Smooth muscle cell (in vitro differentiated cells): ENCODE results near the gene NFIL3. TPM values are rescaled to one million over a fixed set of nuclear protein-coding genes. Genes with fewer than 3 reads are reported as not detected.

Source experiments
- DNase-seq: peaks from one replicate; lab custom pipeline; 2025; ENCODE audit not compliant: unreplicated experiment; lab: John Stamatoyannopoulos, UW
- H2AFZ ChIP-seq: fragments of 200-600 bp; sonication (generic); 2 replicates; pipeline ENCODE4 v1.6.0; 2016; ENCODE audit warnings: antibody characterized with exemption, low read depth, mild to moderate bottlenecking
- H3F3A ChIP-seq: fragments of 200-600 bp; sonication (generic); 2 replicates; pipeline ENCODE4 v1.6.0; 2017; ENCODE audit warnings: antibody characterized with exemption, low read depth
- H3K27ac ChIP-seq: fragments of 200-600 bp; sonication (generic); 2 replicates; pipeline ENCODE4 v1.5.1; 2016; ENCODE audit warnings: low read depth, mild to moderate bottlenecking
- H3K27me3 ChIP-seq: fragments of 200-600 bp; sonication (generic); 2 replicates; pipeline ENCODE4 v1.6.1; 2016; ENCODE audit warnings: low read depth, mild to moderate bottlenecking
- H3K36me3 ChIP-seq: fragments of 200-600 bp; sonication (generic); 2 replicates; pipeline ENCODE4 v1.5.1; 2016; ENCODE audit warnings: low read depth
- H3K4me1 ChIP-seq: fragments of 200-600 bp; sonication (generic); 2 replicates; pipeline ENCODE4 v1.5.1; 2016; ENCODE audit warnings: low read depth
- H3K4me2 ChIP-seq: fragments of 200-600 bp; sonication (generic); 2 replicates; pipeline ENCODE4 v1.6.0; 2016; ENCODE audit warnings: mild to moderate bottlenecking
- H3K4me3 ChIP-seq: fragments of 200-600 bp; sonication (generic); 2 replicates; pipeline ENCODE4 v1.5.1; 2016; ENCODE audit warnings: mild to moderate bottlenecking
- H3K79me2 ChIP-seq: fragments of 200-600 bp; sonication (generic); 2 replicates; pipeline ENCODE4 v1.6.0; 2016; ENCODE audit warnings: low read depth, mild to moderate bottlenecking
- H3K9ac ChIP-seq: fragments of 200-600 bp; sonication (generic); 2 replicates; pipeline ENCODE4 v1.6.0; 2016; ENCODE audit warnings: low read depth
- H3K9me3 ChIP-seq: fragments of 200-600 bp; sonication (generic); replicated peaks from 2 replicates; pipeline ENCODE4 v1.5.1; 2016; ENCODE audit warnings: low read depth
- H4K20me1 ChIP-seq: fragments of 200-600 bp; sonication (generic); 2 replicates; pipeline ENCODE4 v1.6.0; 2016; ENCODE audit warnings: low read depth
- WGBS: methylation state at CpG from one replicate; pipeline ENCODE4 v1.1.7; 2016; ENCODE audit warnings: low lambda C conversion rate; 5-methylcytosine and 5-hydroxymethylcytosine counted together
- polyA plus RNA-seq: library from polyadenylated mRNA; unstranded; fragments of >200 nt; fragmentation: Nextera tagmentation; extraction: Ambion mirVana; gene quantifications from 2 replicates; pipeline ENCODE4 v1.2.1, GENCODE V29; 2016
- total RNA-seq: library from RNA; depleted of rRNA; stranded (reverse); fragments of >200 nt; gene quantifications from 2 replicates; pipeline ENCODE4 v1.2.3, GENCODE V29; 2014
- TF ChIP-seq, protein P1 (sequence below): fragments of 200-600 bp; sonication (generic); IDR thresholded peaks from 2 replicates; pipeline ENCODE4 v1.5.1; 2017; ENCODE audit warnings: borderline replicate concordance, mild to moderate bottlenecking, antibody characterized with exemption; ENCODE audit not compliant: insufficient read depth, poor library complexity, severe bottlenecking

NFIL3 gene
- total and polyA plus RNA-seq, 2 experiments from 2014 or later: 36.4 to 60.7 TPM

DNA sequence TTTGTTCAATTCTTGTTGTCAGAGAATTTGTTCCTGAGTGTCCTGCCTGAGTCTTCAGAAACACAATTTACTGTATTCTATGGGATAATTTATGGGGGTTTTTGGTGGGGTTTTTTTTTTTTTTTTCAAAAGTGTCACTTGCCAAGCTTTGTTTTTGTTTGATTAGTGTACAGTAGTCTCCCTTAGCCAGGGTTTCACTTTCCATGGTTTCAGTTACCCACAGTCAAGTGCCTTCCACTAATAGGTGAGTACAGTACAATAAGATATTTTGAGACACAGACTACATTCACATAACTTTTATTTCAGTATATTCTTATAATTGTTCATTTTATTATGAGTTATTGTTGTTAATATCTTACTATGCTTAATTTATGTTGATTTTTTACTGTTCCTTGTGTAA lies 36.9 kb downstream of the NFIL3 start:
- no peak overlapping the region for H3K4me3 ChIP-seq
- H3K36me3 ChIP-seq: no peaks in the 10 kb centered on the region
- no peaks in the 10 kb centered on the region for H3K9me3 ChIP-seq
- H3K27me3 ChIP-seq: no peaks in the 10 kb centered on the region
- TF ChIP-seq, protein P1, sequence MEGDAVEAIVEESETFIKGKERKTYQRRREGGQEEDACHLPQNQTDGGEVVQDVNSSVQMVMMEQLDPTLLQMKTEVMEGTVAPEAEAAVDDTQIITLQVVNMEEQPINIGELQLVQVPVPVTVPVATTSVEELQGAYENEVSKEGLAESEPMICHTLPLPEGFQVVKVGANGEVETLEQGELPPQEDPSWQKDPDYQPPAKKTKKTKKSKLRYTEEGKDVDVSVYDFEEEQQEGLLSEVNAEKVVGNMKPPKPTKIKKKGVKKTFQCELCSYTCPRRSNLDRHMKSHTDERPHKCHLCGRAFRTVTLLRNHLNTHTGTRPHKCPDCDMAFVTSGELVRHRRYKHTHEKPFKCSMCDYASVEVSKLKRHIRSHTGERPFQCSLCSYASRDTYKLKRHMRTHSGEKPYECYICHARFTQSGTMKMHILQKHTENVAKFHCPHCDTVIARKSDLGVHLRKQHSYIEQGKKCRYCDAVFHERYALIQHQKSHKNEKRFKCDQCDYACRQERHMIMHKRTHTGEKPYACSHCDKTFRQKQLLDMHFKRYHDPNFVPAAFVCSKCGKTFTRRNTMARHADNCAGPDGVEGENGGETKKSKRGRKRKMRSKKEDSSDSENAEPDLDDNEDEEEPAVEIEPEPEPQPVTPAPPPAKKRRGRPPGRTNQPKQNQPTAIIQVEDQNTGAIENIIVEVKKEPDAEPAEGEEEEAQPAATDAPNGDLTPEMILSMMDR: no peak
- no peak for DNase-seq
- H2AFZ ChIP-seq: no peak overlapping the region
- no peaks in the 10 kb centered on the region for H3K79me2 ChIP-seq
- no peak overlapping the region for H3K27ac ChIP-seq
- no peak overlapping the region for H3K9ac ChIP-seq
- H3F3A ChIP-seq: no peaks in the 10 kb centered on the region
- H3K4me2 ChIP-seq: no peak overlapping the region
- H4K20me1 ChIP-seq: no peaks in the 10 kb centered on the region
- H3K4me1 ChIP-seq: no peaks in the 10 kb centered on the region

DNA sequence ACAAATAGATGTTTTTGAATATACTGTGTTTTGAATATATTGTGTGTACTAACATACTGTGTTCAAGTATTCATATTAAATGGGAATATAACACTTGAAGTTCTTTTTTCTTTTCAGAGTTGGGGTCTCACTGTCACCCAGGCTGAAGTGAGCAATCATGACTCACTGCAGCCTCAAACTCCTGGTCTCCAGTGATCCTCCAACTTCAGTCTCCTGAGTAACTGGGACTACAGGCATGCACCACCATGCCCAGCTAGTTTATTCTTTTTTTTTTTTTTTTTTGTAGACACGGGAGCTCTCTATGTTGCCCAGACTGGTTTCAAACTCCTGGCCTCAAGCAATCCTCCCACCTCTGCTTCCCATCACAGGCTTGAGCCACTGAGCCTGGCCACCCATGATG lies 38.7 kb downstream of the NFIL3 start:
- Histone ChIP-seq H2AFZ (no peak overlapping the region), H3K36me3 (no peaks in the 10 kb centered on the region), H3K27ac (no peak overlapping the region), H3K4me3 (no peak overlapping the region), H3K4me1 (no peaks in the 10 kb centered on the region), H3K27me3 (no peaks in the 10 kb centered on the region), H3K79me2 (no peaks in the 10 kb centered on the region), H3K9ac (no peak overlapping the region), H4K20me1 (no peaks in the 10 kb centered on the region), H3F3A (no peaks in the 10 kb centered on the region), H3K9me3 (no peaks in the 10 kb centered on the region), H3K4me2 (no peak overlapping the region)
- TF ChIP-seq, protein P1: no peak
- DNase-seq: no peak
- WGBS: 44% methylated on average over 1 of the region's 1 CpG

DNA sequence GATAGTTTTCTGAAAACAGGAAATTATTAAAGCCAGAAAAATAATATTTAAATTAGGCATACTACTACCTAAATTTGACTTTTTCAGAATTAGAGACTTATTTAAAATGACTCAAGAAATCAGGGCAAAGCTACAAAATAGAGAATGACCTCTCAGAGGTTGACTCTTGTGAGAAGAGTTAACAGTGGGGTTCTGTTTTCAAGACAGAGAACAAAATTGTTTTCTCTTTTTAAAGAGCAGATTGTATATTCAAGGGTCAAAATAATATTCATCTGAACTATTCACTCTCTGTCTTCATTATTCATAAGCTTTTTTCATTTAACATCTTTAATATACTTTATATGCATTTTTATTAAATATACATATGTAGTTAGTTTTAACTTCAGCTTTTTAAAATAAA lies 40.1 kb downstream of the NFIL3 start:
- Histone ChIP-seq H3F3A (peaks cover 7% of the 10 kb centered on the region), H3K9ac (no peak overlapping the region), H3K36me3 (no peaks in the 10 kb centered on the region), H3K27me3 (no peaks in the 10 kb centered on the region), H3K4me1 (no peaks in the 10 kb centered on the region), H4K20me1 (no peaks in the 10 kb centered on the region), H3K27ac (no peak overlapping the region), H3K4me3 (no peak overlapping the region), H3K9me3 (no peaks in the 10 kb centered on the region), H3K79me2 (no peaks in the 10 kb centered on the region), H2AFZ (no peak overlapping the region), H3K4me2 (no peak overlapping the region)
- TF ChIP-seq, protein P1: no peak
- DNase-seq: no peak

DNA sequence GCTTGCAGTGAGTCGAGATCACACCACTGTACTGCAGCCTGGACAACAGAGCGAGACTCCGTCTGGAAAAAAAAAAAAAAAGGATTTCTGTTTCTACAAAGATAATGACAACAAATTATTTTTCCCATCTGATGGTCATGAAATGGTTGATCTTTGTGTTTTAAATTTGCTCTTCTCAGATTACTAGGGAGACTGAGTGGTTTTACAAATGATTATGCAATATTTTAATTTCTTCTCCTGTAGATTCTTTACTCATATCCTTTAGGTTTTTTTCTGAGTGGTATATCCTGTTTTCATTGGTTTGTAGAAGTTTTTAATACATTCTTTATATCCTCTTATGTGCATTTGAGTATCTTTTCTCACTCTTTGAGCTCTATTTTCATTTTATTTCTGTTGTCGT lies 41.3 kb downstream of the NFIL3 start:
- TF ChIP-seq, protein P1: no peak
- H3K4me1 ChIP-seq: no peaks in the 10 kb centered on the region
- no peak overlapping the region for H3K4me3 ChIP-seq
- no peaks in the 10 kb centered on the region for H3K9me3 ChIP-seq
- WGBS: 93% methylated on average over 4 of the region's 4 CpGs
- no peak for DNase-seq
- H3K9ac ChIP-seq: no peak overlapping the region
- no peaks in the 10 kb centered on the region for H3K27me3 ChIP-seq
- H4K20me1 ChIP-seq: no peaks in the 10 kb centered on the region
- no peaks in the 10 kb centered on the region for H3K79me2 ChIP-seq
- H3F3A ChIP-seq: peaks cover 7% of the 10 kb centered on the region
- no peaks in the 10 kb centered on the region for H3K36me3 ChIP-seq
- no peak overlapping the region for H3K27ac ChIP-seq
- no peak overlapping the region for H2AFZ ChIP-seq
- no peak overlapping the region for H3K4me2 ChIP-seq
